Nephron (organoid): Measurements from ENCODE around the gene ABR.

Experiments
- H3K27ac Mint-ChIP-seq, 3 experiments: 2 replicates each; pipeline ENCODE4 v1.8.0; 2020; ENCODE audit warnings: mixed read lengths in 3 of 3, mild to moderate bottlenecking in 2 of 3, moderate library complexity in 1 of 3
- H3K27me3 Mint-ChIP-seq: 2 replicates; pipeline ENCODE4 v1.8.0; 2021; ENCODE audit warnings: low read depth, mild to moderate bottlenecking, moderate library complexity, mixed read lengths
- H3K36me3 Mint-ChIP-seq: 2 replicates; pipeline ENCODE4 v1.8.0; 2020; ENCODE audit warnings: low read depth, mixed read lengths
- H3K4me1 Mint-ChIP-seq: 2 replicates; pipeline ENCODE4 v1.8.0; 2020; ENCODE audit warnings: mixed read lengths
- H3K4me3 Mint-ChIP-seq, 3 experiments: 2 replicates each; pipeline ENCODE4 v1.8.0; 2020; ENCODE audit warnings: mild to moderate bottlenecking in 3 of 3, mixed read lengths in 3 of 3, moderate library complexity in 2 of 3
- H3K9me3 Mint-ChIP-seq: 2 replicates; pipeline ENCODE4 v1.8.0; 2020; ENCODE audit warnings: mixed read lengths
- TF ChIP-seq, protein P1 (sequence below), 3 experiments: fragments of 200-600 bp; sonication (generic); IDR thresholded peaks; one replicate each; pipeline ENCODE4 v1.5.0; 2021; ENCODE audit warnings: antibody characterized with exemption in 3 of 3; ENCODE audit not compliant: unreplicated experiment in 3 of 3

ABR gene

DNA sequence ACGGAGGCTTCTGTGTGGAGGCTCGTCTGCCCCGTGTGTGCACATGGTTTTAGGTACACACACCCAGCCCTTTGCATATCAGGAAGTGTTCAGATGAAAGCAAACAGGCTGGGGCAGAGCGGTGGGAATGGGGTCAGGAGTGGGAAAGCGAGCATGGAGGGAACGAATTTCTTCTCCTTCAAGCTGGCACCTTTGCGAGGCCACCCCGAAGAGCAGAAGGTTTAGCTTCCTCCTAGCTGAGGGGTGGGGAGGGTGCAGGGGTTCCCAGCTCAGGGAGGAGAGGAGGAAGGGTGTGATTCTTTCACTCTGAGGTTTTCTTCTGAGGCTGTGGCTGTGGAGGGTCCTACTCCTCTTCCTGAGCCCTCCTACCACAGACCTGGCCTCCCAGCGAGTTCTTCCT lies 83.6 kb downstream of the ABR start:
- Mint-ChIP-seq H3K9me3 (no peaks in the 10 kb centered on the region), H3K36me3 (peaks cover 31% of the 10 kb centered on the region), H3K27me3 (no peaks in the 10 kb centered on the region), H3K4me1 (peaks cover 12% of the 10 kb centered on the region), H3K4me3 (no peak overlapping the region), H3K27ac (peak overlapping the region in 1 of 3 experiments; percentile 74)
- TF ChIP-seq, protein P1, sequence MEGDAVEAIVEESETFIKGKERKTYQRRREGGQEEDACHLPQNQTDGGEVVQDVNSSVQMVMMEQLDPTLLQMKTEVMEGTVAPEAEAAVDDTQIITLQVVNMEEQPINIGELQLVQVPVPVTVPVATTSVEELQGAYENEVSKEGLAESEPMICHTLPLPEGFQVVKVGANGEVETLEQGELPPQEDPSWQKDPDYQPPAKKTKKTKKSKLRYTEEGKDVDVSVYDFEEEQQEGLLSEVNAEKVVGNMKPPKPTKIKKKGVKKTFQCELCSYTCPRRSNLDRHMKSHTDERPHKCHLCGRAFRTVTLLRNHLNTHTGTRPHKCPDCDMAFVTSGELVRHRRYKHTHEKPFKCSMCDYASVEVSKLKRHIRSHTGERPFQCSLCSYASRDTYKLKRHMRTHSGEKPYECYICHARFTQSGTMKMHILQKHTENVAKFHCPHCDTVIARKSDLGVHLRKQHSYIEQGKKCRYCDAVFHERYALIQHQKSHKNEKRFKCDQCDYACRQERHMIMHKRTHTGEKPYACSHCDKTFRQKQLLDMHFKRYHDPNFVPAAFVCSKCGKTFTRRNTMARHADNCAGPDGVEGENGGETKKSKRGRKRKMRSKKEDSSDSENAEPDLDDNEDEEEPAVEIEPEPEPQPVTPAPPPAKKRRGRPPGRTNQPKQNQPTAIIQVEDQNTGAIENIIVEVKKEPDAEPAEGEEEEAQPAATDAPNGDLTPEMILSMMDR (IDR thresholded peaks at IDR 0.05; ENCODE audit: unreplicated experiment in 3 of 3), result no peak

DNA sequence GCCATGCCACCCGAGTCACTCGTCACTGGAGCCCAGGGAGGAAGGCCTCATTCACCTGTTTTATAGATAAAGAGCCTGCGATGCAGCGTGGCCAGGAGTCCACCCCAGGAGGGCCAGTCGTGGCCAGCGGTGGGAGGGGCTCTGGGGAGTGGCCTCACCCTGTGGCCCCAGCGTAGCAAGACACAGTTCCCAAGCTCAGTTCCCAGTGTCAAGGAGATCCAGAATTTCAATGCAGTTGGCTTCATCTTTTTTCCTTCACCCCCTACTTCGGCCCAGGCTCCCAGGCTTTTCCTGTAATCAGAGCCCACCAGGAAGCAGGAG lies 84.0 kb downstream of the ABR start:
- Mint-ChIP-seq H3K4me3 (no peak overlapping the region), H3K27ac (peak overlapping the region in 1 of 3 experiments; percentile 74), H3K9me3 (no peaks in the 10 kb centered on the region)

DNA sequence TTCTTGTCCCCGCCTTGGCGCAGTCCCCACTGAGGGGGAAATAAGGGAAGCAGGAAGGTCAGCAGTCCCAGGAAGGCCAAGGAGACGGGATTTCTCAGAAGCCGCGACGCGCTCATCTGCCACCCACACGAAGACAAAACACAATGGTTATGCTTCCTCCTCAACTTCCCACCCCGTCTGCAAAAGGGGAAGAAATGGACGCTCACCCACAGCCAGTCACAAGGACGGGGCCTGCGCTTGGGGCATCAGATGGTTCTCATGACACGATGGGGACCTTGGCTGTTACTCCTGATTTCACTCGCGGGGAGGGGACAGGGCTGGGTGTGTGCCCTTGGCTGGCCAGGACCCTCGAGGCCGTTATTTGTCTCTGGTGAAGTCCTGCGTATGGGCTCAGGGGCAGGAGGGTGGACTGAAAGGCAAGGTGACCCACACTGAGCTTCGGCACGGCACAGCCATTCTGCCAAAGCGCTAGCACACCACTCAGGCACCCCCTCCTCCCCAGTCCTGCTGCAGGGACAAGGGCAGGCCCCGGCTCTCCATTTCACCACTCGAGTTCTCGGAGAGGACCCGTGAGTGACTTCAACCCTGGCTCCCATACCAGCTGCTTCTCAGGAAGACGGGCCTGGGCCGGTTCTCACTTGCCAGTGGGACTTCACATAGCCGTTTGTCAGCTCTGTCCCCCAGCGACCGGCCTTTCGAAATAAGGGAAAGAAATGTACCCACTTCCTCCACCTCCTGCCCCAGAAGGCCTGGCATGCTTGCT lies 84.5 kb downstream of the ABR start:
- Mint-ChIP-seq H3K9me3 (no peaks in the 10 kb centered on the region), H3K27ac (peak overlapping the region in 1 of 3 experiments; percentile 74), H3K36me3 (peaks cover 31% of the 10 kb centered on the region), H3K4me1 (peaks cover 16% of the 10 kb centered on the region), H3K4me3 (no peak overlapping the region), H3K27me3 (no peaks in the 10 kb centered on the region)
- TF ChIP-seq, protein P1 (IDR thresholded peaks at IDR 0.05; ENCODE audit: unreplicated experiment in 3 of 3), result no peak

More for the DNA sequence above, 84.0 kb downstream of the ABR start:
- Mint-ChIP-seq H3K4me1 (peaks cover 12% of the 10 kb centered on the region), H3K27me3 (no peaks in the 10 kb centered on the region), H3K36me3 (peaks cover 31% of the 10 kb centered on the region)
- TF ChIP-seq, protein P1 (IDR thresholded peaks at IDR 0.05; ENCODE audit: unreplicated experiment in 3 of 3), result no peak

DNA sequence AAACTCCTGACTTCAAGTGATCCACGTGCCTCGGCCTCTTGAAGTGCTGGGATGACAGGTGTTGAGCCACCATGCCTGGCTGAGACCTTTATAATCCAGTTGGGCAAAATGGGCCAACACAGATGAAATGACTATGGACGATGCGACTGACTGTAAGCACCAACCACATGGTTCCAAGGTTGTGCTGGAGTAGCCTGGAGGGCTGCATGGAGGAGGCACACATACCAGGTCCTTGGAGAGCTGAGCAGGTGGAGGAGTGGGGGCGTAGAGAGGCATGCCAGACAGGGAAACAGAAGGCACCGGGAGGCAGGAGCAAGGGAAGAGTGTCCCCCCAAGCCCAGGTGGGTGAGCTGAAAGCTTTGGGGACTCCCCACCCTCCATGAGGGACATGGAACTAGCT lies 85.2 kb downstream of the ABR start:
- no peaks in the 10 kb centered on the region for H3K9me3 Mint-ChIP-seq
- peaks cover 22% of the 10 kb centered on the region for H3K4me1 Mint-ChIP-seq
- no peaks in the 10 kb centered on the region for H3K27me3 Mint-ChIP-seq
- TF ChIP-seq, protein P1 (IDR thresholded peaks at IDR 0.05; ENCODE audit: unreplicated experiment in 3 of 3), result no peak
- H3K36me3 Mint-ChIP-seq, result peaks cover 30% of the 10 kb centered on the region
- H3K4me3 Mint-ChIP-seq, result no peak overlapping the region
- no peak overlapping the region for H3K27ac Mint-ChIP-seq

DNA sequence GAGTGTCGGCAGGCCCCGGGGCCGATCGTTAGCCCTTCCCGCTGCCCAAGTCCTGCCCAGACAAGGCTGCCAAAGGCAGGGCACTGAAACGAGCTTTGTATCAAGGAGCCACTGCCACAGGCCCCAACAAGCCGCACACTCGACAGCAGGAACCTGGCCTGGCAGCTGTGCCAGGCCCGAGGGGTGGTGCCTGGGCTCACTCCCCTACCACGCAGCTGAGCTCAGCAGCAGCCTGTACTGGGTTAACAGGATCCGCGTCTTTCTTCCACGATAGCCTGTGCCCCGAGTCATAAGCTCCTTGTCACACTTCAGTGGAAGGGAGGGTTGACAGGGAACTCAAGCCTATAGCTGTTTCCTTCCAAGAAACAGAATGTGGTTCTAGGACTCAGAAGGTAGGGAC lies 87.9 kb downstream of the ABR start:
- Mint-ChIP-seq H3K4me1 (peaks cover 14% of the 10 kb centered on the region), H3K36me3 (peaks cover 14% of the 10 kb centered on the region), H3K9me3 (no peaks in the 10 kb centered on the region), H3K27me3 (no peaks in the 10 kb centered on the region), H3K27ac (no peak overlapping the region), H3K4me3 (no peak overlapping the region)
- TF ChIP-seq, protein P1 (IDR thresholded peaks at IDR 0.05; ENCODE audit: unreplicated experiment in 3 of 3), result no peak

DNA sequence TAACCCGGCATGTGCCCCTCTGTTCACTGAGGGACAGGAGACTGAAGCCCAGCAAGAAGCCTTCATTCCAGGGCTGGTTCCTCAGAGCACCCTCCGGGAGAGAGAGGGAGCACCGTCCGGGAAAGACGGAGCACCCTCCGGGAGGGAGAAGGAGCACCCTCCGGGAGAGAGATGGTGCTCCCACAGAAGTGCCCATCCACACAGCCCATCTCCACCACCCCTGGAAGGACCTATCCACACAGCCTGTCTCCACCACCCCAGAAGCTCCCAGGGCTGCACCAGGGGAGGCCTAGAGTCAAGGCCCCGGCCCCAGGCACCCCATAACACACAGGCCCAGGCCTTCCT lies 88.6 kb downstream of the ABR start:
- TF ChIP-seq, protein P1 (IDR thresholded peaks at IDR 0.05; ENCODE audit: unreplicated experiment in 3 of 3), result no peak
- no peak overlapping the region for H3K4me3 Mint-ChIP-seq
- H3K36me3 Mint-ChIP-seq, result peaks cover 14% of the 10 kb centered on the region
- H3K27ac Mint-ChIP-seq, result no peak overlapping the region
- H3K27me3 Mint-ChIP-seq, result no peaks in the 10 kb centered on the region
- H3K4me1 Mint-ChIP-seq, result peaks cover 13% of the 10 kb centered on the region
- H3K9me3 Mint-ChIP-seq, result no peaks in the 10 kb centered on the region
